Type B pancreatic cell (in vitro differentiated cells): ENCODE results near the gene SBF1. TPM values are rescaled to one million over a fixed set of nuclear protein-coding genes. Genes with fewer than 3 reads are reported as not detected.

Experiments
- DNase-seq: peaks from one replicate; pipeline ENCODE4 v3.0.0; 2021; ENCODE audit warnings: mixed read lengths; ENCODE audit not compliant: unreplicated experiment; ENCODE audit errors: extremely low spot score
- H3K27ac Mint-ChIP-seq: 2 replicates; pipeline ENCODE4 v1.8.0; 2021; ENCODE audit warnings: mild to moderate bottlenecking, mixed read lengths
- H3K27me3 Mint-ChIP-seq: 2 replicates; pipeline ENCODE4 v1.8.0; 2021; ENCODE audit warnings: mixed read lengths
- H3K36me3 Mint-ChIP-seq: 2 replicates; pipeline ENCODE4 v1.8.0; 2021; ENCODE audit warnings: mixed read lengths
- H3K4me1 Mint-ChIP-seq: one replicate; pipeline ENCODE4 v1.8.0; 2021; ENCODE audit warnings: mixed read lengths; ENCODE audit not compliant: unreplicated experiment
- H3K4me3 Mint-ChIP-seq: 2 replicates; pipeline ENCODE4 v1.8.0; 2021; ENCODE audit warnings: mild to moderate bottlenecking, mixed read lengths
- H3K9me3 Mint-ChIP-seq: 2 replicates; pipeline ENCODE4 v1.8.0; 2021; ENCODE audit warnings: mixed read lengths
- total RNA-seq: library from RNA; stranded (reverse); gene quantifications from 2 replicates; pipeline ENCODE4 v1.2.1, GENCODE V29; 2021; ENCODE audit warnings: low replicate concordance
- TF ChIP-seq, protein P1 (sequence below): fragments of 200-600 bp; sonication (generic); conservative IDR thresholded peaks from 2 replicates; pipeline ENCODE4 v1.5.0; 2021; ENCODE audit warnings: antibody characterized with exemption, mild to moderate bottlenecking

SBF1 gene
- total RNA-seq, 1 donor from 2014 or later, result 119 TPM

DNA sequence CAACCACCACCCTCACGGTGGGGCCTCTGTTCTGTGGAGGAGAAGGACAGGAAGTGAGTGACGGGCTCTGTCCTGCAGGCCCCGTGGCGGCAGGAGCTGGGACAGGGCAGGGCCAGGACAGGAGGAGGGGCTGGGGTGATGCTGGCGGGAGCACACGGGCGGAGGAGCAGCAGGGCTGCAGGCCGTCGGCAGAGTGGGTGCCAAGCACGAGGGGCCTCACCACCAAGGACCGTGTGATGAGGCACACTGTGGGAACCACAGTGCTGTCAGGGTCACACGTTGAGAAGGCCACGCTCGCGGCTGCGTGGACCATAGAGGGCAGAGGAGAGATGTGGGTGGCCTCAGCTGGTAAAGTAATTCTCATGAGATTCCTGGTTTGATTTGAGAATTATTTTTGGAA, 42.1 kb upstream of the SBF1 start:
- H3K27me3 Mint-ChIP-seq, result no peaks in the 10 kb centered on the region
- H3K27ac Mint-ChIP-seq, result no peak overlapping the region
- TF ChIP-seq, protein P1, sequence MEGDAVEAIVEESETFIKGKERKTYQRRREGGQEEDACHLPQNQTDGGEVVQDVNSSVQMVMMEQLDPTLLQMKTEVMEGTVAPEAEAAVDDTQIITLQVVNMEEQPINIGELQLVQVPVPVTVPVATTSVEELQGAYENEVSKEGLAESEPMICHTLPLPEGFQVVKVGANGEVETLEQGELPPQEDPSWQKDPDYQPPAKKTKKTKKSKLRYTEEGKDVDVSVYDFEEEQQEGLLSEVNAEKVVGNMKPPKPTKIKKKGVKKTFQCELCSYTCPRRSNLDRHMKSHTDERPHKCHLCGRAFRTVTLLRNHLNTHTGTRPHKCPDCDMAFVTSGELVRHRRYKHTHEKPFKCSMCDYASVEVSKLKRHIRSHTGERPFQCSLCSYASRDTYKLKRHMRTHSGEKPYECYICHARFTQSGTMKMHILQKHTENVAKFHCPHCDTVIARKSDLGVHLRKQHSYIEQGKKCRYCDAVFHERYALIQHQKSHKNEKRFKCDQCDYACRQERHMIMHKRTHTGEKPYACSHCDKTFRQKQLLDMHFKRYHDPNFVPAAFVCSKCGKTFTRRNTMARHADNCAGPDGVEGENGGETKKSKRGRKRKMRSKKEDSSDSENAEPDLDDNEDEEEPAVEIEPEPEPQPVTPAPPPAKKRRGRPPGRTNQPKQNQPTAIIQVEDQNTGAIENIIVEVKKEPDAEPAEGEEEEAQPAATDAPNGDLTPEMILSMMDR, result no peak
- H3K4me3 Mint-ChIP-seq, result no peak overlapping the region
- H3K36me3 Mint-ChIP-seq, result peaks cover 8% of the 10 kb centered on the region
- no peaks in the 10 kb centered on the region for H3K9me3 Mint-ChIP-seq
- no peak for DNase-seq
- H3K4me1 Mint-ChIP-seq, result no peaks in the 10 kb centered on the region

DNA sequence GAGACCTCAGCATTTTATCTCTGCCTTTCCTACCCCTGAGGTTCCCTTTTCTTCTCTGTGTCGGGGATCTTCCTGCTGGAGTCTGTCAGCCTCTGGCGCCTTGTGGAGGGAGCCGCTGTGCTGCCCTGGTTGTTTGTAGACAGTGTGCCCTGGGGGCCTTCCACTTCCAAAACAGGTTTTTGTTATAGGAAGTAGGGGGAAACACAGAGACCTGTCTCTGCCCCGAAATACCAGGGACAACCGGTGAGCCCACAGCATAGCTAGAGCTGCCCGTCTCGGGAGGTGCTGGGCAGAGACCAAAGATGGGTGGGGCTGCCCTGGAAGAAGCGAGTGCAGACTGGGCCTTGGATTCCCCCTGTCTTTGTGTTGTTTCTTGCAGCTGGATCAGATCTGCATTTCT, 41.2 kb upstream of the SBF1 start:
- Mint-ChIP-seq H3K27ac (no peak overlapping the region), H3K4me3 (no peak overlapping the region), H3K9me3 (no peaks in the 10 kb centered on the region), H3K27me3 (no peaks in the 10 kb centered on the region), H3K36me3 (peaks cover 8% of the 10 kb centered on the region), H3K4me1 (no peaks in the 10 kb centered on the region)
- TF ChIP-seq, protein P1, result no peak
- DNase-seq, result no peak

DNA sequence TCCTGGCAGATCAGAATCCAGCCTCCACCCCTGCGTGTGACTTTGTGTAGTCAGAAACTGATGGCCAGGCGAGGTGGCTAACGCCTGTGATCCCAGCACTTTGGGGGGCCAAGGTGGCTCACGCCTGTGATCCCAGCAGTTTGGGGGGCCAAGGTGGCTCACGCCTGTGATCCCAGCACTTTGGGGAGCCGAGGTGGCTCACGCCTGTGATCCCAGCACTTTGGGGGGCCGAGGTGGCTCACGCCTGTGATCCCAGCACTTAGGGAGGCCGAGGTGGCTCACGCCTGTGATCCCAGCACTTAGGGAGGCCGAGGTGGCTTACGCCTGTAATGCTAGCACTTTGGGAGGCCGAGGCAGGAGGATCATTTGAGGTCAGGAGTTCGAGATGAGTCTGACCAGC, 38.3 kb upstream of the SBF1 start:
- Mint-ChIP-seq H3K27me3 (no peaks in the 10 kb centered on the region), H3K27ac (no peak overlapping the region), H3K4me3 (no peak overlapping the region), H3K9me3 (no peaks in the 10 kb centered on the region), H3K4me1 (peaks cover 9% of the 10 kb centered on the region), H3K36me3 (peaks cover 4% of the 10 kb centered on the region)
- TF ChIP-seq, protein P1, result no peak
- DNase-seq, result no peak

DNA sequence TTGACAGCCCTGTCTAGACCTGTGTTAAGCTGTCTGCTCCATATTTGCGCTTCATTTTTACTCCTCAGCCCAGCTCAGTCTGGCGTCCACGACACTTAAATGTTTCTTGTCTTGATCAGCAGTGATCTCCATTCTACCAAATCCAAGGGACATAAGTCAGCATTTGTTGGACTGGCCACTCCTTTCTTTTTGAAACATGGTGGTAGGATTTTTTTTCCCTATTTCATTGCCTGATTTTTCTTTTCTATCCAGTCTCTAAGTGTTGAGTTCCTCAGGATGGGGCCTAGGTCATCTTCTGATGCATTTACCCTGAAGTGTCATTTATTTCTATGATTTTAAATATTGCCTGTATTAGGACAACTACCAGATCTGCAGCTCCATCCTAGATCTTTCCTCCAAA, 34.1 kb upstream of the SBF1 start:
- Mint-ChIP-seq H3K27ac (peak overlapping the region; percentile 89), H3K4me3 (peak overlapping the region; percentile 92), H3K4me1 (peaks cover 9% of the 10 kb centered on the region), H3K27me3 (no peaks in the 10 kb centered on the region), H3K9me3 (no peaks in the 10 kb centered on the region), H3K36me3 (no peaks in the 10 kb centered on the region)
- DNase-seq, result no peak
- TF ChIP-seq, protein P1, result no peak

DNA sequence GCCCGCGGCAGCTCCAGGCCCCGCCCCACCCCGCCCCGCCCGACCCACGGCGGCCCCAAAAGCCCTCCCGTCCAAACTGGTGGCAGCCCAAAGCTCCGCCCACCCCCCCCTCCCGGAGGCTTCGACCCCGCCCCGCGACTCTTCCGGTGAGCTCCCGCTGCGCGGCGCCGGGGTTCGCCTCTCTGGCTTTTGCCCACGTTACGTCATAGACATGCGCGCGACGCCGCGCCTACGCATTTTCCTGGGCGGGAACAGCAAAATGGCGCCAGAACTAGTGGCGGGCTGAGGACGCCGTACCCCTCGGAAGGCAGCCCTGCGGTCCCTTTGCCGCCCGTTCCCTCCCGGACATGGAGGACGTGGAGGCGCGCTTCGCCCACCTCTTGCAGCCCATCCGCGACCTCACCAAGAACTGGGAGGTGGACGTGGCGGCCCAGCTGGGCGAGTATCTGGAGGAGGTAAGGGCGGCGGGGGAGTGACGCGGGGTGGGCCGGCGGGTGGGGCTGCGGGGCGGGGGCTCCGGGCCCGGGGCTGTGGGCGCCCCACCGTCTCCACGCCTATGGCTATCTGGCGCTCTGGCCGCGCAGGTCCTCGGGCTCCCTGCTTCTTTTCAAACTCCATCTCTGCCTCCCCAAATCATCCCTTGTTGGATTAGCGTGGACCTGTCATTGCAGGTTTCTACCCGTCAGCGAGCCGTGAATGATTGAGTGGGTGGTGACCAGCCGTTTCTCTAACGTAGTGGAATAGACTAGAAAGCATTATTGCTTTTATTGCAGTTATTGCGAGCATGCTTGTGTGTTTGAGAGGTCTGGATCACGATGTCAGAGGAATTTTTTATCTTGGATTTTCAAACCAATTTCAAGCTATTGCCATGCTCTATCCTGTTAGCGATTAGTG, 33.4 kb upstream of the SBF1 start, which contains the start of gene NCAPH2:
Gene NCAPH2, plus strand, starts transcription at position 234 of the 894 bp plus-strand sequence. Its CDS starts 114 bp downstream, at position 348.
- H3K4me1 Mint-ChIP-seq, result peaks cover 9% of the 10 kb centered on the region
- H3K27me3 Mint-ChIP-seq, result no peaks in the 10 kb centered on the region
- H3K36me3 Mint-ChIP-seq, result no peaks in the 10 kb centered on the region
- DNase-seq, result peak; percentile 99
- H3K4me3 Mint-ChIP-seq, result peak within 1 kb of the TSS; percentile 93
- peak within 1 kb of the TSS; percentile 89 for H3K27ac Mint-ChIP-seq
- H3K9me3 Mint-ChIP-seq, result no peaks in the 10 kb centered on the region
- TF ChIP-seq, protein P1, result no peak
